ENCODE results near the gene NRDC. TPM values are rescaled to one million over a fixed set of nuclear protein-coding genes. Genes with fewer than 3 reads are reported as not detected.
"Not testable (repeated sequence)": the region's sequence is repeated elsewhere in the genome, so short reads cannot be mapped to it uniquely, and the experiment has no call there.

The NRDC gene
- total and polyA plus RNA-seq, 2 of the 8 experiments (the other 6 are each of a cell fraction or from before 2014, with no cell fraction given) = 70.2 to 182 TPM

DNA sequence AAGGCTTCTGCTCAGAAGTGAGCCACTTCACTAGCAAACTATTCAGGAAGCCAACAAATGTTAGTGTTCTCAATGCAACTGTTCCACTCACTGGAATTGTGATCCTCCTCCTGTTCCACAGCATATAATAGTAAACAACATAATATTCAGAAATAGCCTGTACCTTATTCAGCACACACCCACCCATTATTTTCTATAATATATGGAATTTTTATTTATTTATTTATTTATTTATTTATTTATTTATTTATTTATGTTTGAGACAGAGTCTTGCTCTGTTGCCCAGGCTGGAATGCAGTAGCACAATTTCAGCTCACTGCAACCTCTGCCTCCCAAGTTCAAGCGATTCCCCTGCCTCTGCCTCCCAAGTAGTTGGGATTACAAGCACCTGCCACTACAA lies 5.3 kb downstream of the NRDC start:
- H3K4ac ChIP-seq (replicated peaks; ENCODE audit: insufficient read length, low read depth, low read length); H2BK5ac ChIP-seq (ENCODE audit: low read depth, low read length); H2BK20ac ChIP-seq (ENCODE audit: low read length); POLR2A ChIA-PET (ENCODE audit: partially characterized antibody); H3K27ac ChIP-seq (ENCODE audit: low read depth, low read length); H3K23me2 ChIP-seq (ENCODE audit: low read depth, low read length); H3K27me3 ChIP-seq (replicated peaks in 1 of 4; ENCODE audit: control insufficient read depth in 3 of 4, extremely low read depth in 1 of 4, insufficient read depth in 3 of 4, low read length in 3 of 4); H2BK120ac ChIP-seq (replicated peaks; ENCODE audit: low read depth, low read length); H4K5ac ChIP-seq (ENCODE audit: insufficient read length, low read depth, low read length); H3K9ac ChIP-seq (replicated peaks in 1 of 4; ENCODE audit: extremely low read depth in 1 of 4, low read depth in 3 of 4, low read length in 3 of 4); H3K14ac ChIP-seq (ENCODE audit: insufficient read length); H3K9me3 ChIP-seq (ENCODE audit: insufficient read depth in 2 of 2, low read depth in 1 of 2, low read length in 1 of 2); H3K23ac ChIP-seq (ENCODE audit: insufficient read length); H3K56ac ChIP-seq (replicated peaks; ENCODE audit: insufficient read length, low read depth, low read length); H3K79me1 ChIP-seq (ENCODE audit: low read depth, low read length); H2BK12ac ChIP-seq (ENCODE audit: low read depth, low read length); H2AK5ac ChIP-seq (ENCODE audit: low read depth, low read length); H4K20me1 ChIP-seq (replicated peaks in 1 of 2; ENCODE audit: control insufficient read depth in 1 of 2, insufficient read depth in 2 of 2, low read length in 2 of 2); H3K18ac ChIP-seq (ENCODE audit: extremely low read depth, low read length); H3K4me2 ChIP-seq (ENCODE audit: insufficient read depth in 1 of 2, low read depth in 2 of 2, low read length in 2 of 2); DNase-seq (ENCODE audit: low read depth in 1 of 2, low spot score in 2 of 2); H3K36me3 ChIP-seq (ENCODE audit: control insufficient read depth in 2 of 4, insufficient read depth in 4 of 4, low read length in 3 of 4); H4K8ac ChIP-seq (ENCODE audit: extremely low read depth, insufficient read depth, low read length); H3K4me3 ChIP-seq (ENCODE audit: extremely low read depth in 1 of 4, insufficient read depth in 2 of 4, low read depth in 3 of 4, low read length in 4 of 4); H2BK15ac ChIP-seq (ENCODE audit: low read length); H2AFZ ChIP-seq (ENCODE audit: low read length); H3K4me1 ChIP-seq (replicated peaks in 1 of 4; ENCODE audit: control insufficient read depth in 3 of 4, insufficient read depth in 4 of 4, low read length in 3 of 4); H4K91ac ChIP-seq (replicated peaks; ENCODE audit: insufficient read length, low read length); FAIRE-seq: not testable (repeated sequence)
- CTCF ChIA-PET (ENCODE audit: partially characterized antibody) = interaction anchor here (1.0 kb wide), 1 partner anchor 24 kb away, joined by 3 read pairs; no protein-coding TSS in a partner anchor
- WGBS, 2 experiments (ENCODE audit: extremely low coverage in 1 of 2, insufficient coverage in 1 of 2, insufficient read length in 1 of 2, insufficient replicate concordance in 2 of 2, low coverage in 1 of 2, low lambda C conversion rate in 2 of 2, missing lambda C conversion rate in 1 of 2) = 93% methylated on average over 1 of the region's 1 CpG; no CpG with 5 or more reads in 1 of the 2 experiments
- peaks cover 19 to 97% of the 10 kb centered on the region in 2 experiments for H3K79me2 ChIP-seq (ENCODE audit: control insufficient read depth in 1 of 2, insufficient read depth in 2 of 2, low read length in 2 of 2)

Data from H1 (cell line).